HEK293 (cell line): Measurements from ENCODE around the gene C10orf88.

ENCODE experiments used
- CTCF ChIP-seq: fragments of 450-650 bp; formaldehyde crosslinking; IDR thresholded peaks from 2 replicates; pipeline ENCODE4 v1.5.1; 2016; ENCODE audit warnings: missing biosample characterization, missing genetic modification characterization
- MYNN ChIP-seq: fragments of 450-650 bp; formaldehyde crosslinking; IDR thresholded peaks from 2 replicates; pipeline ENCODE4 v1.5.1; 2016; ENCODE audit warnings: missing biosample characterization, missing genetic modification characterization, borderline replicate concordance
- REST ChIP-seq: fragments of 450-650 bp; formaldehyde crosslinking; IDR thresholded peaks from 2 replicates; pipeline ENCODE4 v1.5.1; 2016; ENCODE audit warnings: missing biosample characterization, missing genetic modification characterization
- SALL2 ChIP-seq: fragments of 450-650 bp; formaldehyde crosslinking; IDR thresholded peaks from 2 replicates; pipeline ENCODE4 v1.5.0; 2017; ENCODE audit warnings: missing biosample characterization, mild to moderate bottlenecking, missing genetic modification characterization, borderline replicate concordance
- ZBTB1 ChIP-seq: fragments of 450-650 bp; formaldehyde crosslinking; IDR thresholded peaks from 2 replicates; pipeline ENCODE4 v1.5.1; 2016; ENCODE audit warnings: missing biosample characterization, missing genetic modification characterization
- ZBTB11 ChIP-seq: fragments of 450-650 bp; formaldehyde crosslinking; conservative IDR thresholded peaks from 2 replicates; pipeline ENCODE4 v1.5.1; 2016; ENCODE audit warnings: low read depth, missing biosample characterization, missing genetic modification characterization
- ZFP37 ChIP-seq: fragments of 450-650 bp; formaldehyde crosslinking; IDR thresholded peaks from 2 replicates; pipeline ENCODE4 v1.5.1; 2016; ENCODE audit warnings: missing biosample characterization, missing genetic modification characterization
- ZNF140 ChIP-seq: fragments of 450-650 bp; formaldehyde crosslinking; IDR thresholded peaks from 2 replicates; pipeline ENCODE4 v1.5.1; 2016; ENCODE audit warnings: missing biosample characterization, missing genetic modification characterization
- ZNF404 ChIP-seq: fragments of 450-650 bp; formaldehyde crosslinking; IDR thresholded peaks from 2 replicates; pipeline ENCODE4 v1.5.1; 2017; ENCODE audit warnings: missing biosample characterization, missing genetic modification characterization
- ZNF629 ChIP-seq: fragments of 450-650 bp; formaldehyde crosslinking; IDR thresholded peaks from 2 replicates; pipeline ENCODE4 v1.5.1; 2017; ENCODE audit warnings: missing biosample characterization, missing genetic modification characterization
- TF ChIP-seq, protein P1 (sequence below): fragments of 450-650 bp; formaldehyde crosslinking; IDR thresholded peaks from 2 replicates; pipeline ENCODE4 v1.5.1; 2016; ENCODE audit warnings: missing biosample characterization, missing genetic modification characterization
- TF ChIP-seq, protein P2 (sequence below): fragments of 450-650 bp; formaldehyde crosslinking; IDR thresholded peaks from 2 replicates; pipeline ENCODE4 v1.5.1; 2016; ENCODE audit warnings: missing biosample characterization, missing genetic modification characterization

- TF ChIP-seq ZBTB1 (no peak), ZNF404 (tag by site-specific recombination) (no peak), ZNF629 (no peak), MYNN (tag by site-specific recombination) (no peak), CTCF (tag by site-specific recombination) (no peak), SALL2 (no peak), REST (tag by site-specific recombination) (no peak), ZFP37 (tag by site-specific recombination) (no peak), ZNF140 (tag by site-specific recombination) (no peak), ZBTB11 (tag by site-specific recombination) (no peak)
- TF ChIP-seq, protein P1, sequence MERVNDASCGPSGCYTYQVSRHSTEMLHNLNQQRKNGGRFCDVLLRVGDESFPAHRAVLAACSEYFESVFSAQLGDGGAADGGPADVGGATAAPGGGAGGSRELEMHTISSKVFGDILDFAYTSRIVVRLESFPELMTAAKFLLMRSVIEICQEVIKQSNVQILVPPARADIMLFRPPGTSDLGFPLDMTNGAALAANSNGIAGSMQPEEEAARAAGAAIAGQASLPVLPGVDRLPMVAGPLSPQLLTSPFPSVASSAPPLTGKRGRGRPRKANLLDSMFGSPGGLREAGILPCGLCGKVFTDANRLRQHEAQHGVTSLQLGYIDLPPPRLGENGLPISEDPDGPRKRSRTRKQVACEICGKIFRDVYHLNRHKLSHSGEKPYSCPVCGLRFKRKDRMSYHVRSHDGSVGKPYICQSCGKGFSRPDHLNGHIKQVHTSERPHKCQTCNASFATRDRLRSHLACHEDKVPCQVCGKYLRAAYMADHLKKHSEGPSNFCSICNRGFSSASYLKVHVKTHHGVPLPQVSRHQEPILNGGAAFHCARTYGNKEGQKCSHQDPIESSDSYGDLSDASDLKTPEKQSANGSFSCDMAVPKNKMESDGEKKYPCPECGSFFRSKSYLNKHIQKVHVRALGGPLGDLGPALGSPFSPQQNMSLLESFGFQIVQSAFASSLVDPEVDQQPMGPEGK (tag by site-specific recombination), result no peak
- TF ChIP-seq, protein P2, sequence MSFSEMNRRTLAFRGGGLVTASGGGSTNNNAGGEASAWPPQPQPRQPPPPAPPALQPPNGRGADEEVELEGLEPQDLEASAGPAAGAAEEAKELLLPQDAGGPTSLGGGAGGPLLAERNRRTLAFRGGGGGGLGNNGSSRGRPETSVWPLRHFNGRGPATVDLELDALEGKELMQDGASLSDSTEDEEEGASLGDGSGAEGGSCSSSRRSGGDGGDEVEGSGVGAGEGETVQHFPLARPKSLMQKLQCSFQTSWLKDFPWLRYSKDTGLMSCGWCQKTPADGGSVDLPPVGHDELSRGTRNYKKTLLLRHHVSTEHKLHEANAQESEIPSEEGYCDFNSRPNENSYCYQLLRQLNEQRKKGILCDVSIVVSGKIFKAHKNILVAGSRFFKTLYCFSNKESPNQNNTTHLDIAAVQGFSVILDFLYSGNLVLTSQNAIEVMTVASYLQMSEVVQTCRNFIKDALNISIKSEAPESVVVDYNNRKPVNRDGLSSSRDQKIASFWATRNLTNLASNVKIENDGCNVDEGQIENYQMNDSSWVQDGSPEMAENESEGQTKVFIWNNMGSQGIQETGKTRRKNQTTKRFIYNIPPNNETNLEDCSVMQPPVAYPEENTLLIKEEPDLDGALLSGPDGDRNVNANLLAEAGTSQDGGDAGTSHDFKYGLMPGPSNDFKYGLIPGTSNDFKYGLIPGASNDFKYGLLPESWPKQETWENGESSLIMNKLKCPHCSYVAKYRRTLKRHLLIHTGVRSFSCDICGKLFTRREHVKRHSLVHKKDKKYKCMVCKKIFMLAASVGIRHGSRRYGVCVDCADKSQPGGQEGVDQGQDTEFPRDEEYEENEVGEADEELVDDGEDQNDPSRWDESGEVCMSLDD (tag by site-specific recombination), result no peak
Observed at GRCh38 chr10:122894261-122894944, 59.6 kb downstream of the C10orf88 start.
